Measurements from ENCODE around the gene NOS1AP. TPM values are rescaled to one million over a fixed set of nuclear protein-coding genes. Genes with fewer than 3 reads are reported as not detected.

Gene NOS1AP
- total RNA-seq, 2 experiments from 2014 or later, result not detected

DNA sequence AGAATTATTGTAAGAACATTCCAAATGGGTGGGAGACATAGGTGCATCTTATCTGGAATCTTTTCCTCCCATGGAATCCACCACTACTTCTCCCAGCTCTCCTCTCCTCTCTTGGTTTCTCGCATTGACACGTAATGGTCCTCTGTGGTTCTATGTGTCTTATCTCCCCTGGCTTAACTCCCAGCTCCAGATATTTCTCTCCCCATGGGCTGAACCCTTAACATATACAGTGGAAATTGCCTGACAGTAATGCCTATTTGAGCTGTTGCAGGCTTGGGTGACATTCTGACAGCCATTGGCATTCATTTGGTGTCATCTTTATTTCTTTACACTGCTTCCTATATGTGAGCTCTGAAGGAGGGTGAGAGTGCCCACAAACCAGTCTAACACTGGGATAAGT lies 188.9 kb downstream of the NOS1AP start:
- DNase-seq (ENCODE audit: low spot score), result no peak
- no peaks in the 10 kb centered on the region for H4K20me1 ChIP-seq (ENCODE audit: insufficient read depth, low read length)
- no peaks in the 10 kb centered on the region for H3K79me2 ChIP-seq (ENCODE audit: insufficient read depth, low read depth, low read length)
- no peaks in the 10 kb centered on the region for H3K9me2 ChIP-seq (ENCODE audit: insufficient read depth, low read length)
- no peak overlapping the region for H2AFZ ChIP-seq (ENCODE audit: low read length)
- no peak overlapping the region for H3K27ac ChIP-seq (ENCODE audit: low read depth, low read length, poor library complexity, severe bottlenecking)
- no peaks in the 10 kb centered on the region for H3K4me1 ChIP-seq (ENCODE audit: insufficient read depth, low read length, poor library complexity, severe bottlenecking)
- BruUV-seq (replicated peaks), result no TSS peak
- no peaks in the 10 kb centered on the region for H3K9me3 ChIP-seq (ENCODE audit: low read length)
- ChIA-PET POLR2A (no interaction called here), CTCF (ENCODE audit: unreplicated experiment) (no interaction called here)
- intact Hi-C loops (cut with micrococcal nuclease; ENCODE audit: unreplicated experiment), result no loop called here
- H3K4me3 ChIP-seq (ENCODE audit: low read depth, low read length, poor library complexity, severe bottlenecking), result no peak overlapping the region
- TF ChIP-seq EZH2phosphoT487 (IDR thresholded peaks at IDR 0.05; ENCODE audit: borderline replicate concordance, low read depth, low read length), result no peak
- TF ChIP-seq, protein P1, sequence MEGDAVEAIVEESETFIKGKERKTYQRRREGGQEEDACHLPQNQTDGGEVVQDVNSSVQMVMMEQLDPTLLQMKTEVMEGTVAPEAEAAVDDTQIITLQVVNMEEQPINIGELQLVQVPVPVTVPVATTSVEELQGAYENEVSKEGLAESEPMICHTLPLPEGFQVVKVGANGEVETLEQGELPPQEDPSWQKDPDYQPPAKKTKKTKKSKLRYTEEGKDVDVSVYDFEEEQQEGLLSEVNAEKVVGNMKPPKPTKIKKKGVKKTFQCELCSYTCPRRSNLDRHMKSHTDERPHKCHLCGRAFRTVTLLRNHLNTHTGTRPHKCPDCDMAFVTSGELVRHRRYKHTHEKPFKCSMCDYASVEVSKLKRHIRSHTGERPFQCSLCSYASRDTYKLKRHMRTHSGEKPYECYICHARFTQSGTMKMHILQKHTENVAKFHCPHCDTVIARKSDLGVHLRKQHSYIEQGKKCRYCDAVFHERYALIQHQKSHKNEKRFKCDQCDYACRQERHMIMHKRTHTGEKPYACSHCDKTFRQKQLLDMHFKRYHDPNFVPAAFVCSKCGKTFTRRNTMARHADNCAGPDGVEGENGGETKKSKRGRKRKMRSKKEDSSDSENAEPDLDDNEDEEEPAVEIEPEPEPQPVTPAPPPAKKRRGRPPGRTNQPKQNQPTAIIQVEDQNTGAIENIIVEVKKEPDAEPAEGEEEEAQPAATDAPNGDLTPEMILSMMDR (conservative IDR thresholded peaks at IDR 0.05; ENCODE audit: low read length), result no peak
- H3K36me3 ChIP-seq (ENCODE audit: insufficient read depth, low read length), result no peaks in the 10 kb centered on the region
- H3K4me2 ChIP-seq (ENCODE audit: low read length), result no peak overlapping the region

DNA sequence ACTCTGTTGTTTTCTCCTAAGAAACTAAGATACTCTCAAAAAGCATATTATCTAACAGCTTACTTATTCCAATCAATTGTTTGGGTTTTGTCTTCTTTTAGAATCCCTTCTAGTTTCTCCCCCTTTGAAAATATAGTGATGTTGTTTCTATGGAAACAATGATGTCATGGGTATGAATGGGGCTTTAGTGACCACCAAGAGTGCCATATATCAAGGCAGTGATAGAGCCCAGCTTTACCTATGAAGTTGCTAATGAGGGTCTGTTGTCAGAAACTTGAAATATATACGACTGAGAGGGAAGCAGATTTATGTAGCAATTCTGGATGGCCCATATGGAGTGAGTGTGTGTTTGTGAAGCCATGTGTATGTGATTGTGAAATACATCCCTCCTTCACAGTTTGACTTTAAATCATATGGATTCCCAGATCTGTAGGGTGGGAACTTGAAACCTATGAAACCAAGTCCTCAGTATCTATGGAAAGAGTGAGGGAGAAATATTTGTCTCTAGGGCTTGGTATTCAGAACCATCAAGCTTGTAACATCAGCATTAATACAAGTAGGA lies 190.5 kb downstream of the NOS1AP start:
- POLR2A ChIA-PET, result interaction anchor here (0.7 kb wide), 1 partner anchor 1282 kb away, joined by 3 read pairs; no protein-coding TSS in a partner anchor
- TF ChIP-seq EZH2phosphoT487 (IDR thresholded peaks at IDR 0.05; ENCODE audit: borderline replicate concordance, low read depth, low read length), result no peak
- TF ChIP-seq, protein P1 (conservative IDR thresholded peaks at IDR 0.05; ENCODE audit: low read length), result no peak
- Histone ChIP-seq H3K9me2 (ENCODE audit: insufficient read depth, low read length) (no peaks in the 10 kb centered on the region), H3K4me3 (ENCODE audit: low read depth, low read length, poor library complexity, severe bottlenecking) (no peak overlapping the region), H3K4me2 (ENCODE audit: low read length) (no peak overlapping the region), H3K36me3 (ENCODE audit: insufficient read depth, low read length) (no peaks in the 10 kb centered on the region), H3K4me1 (ENCODE audit: insufficient read depth, low read length, poor library complexity, severe bottlenecking) (no peaks in the 10 kb centered on the region), H3K27ac (ENCODE audit: low read depth, low read length, poor library complexity, severe bottlenecking) (no peak overlapping the region), H4K20me1 (ENCODE audit: insufficient read depth, low read length) (no peaks in the 10 kb centered on the region), H3K9me3 (ENCODE audit: low read length) (no peaks in the 10 kb centered on the region), H2AFZ (ENCODE audit: low read length) (no peak overlapping the region), H3K79me2 (ENCODE audit: insufficient read depth, low read depth, low read length) (no peaks in the 10 kb centered on the region)
- CTCF ChIA-PET (ENCODE audit: unreplicated experiment), result no interaction called here
- DNase-seq (ENCODE audit: low spot score), result no peak
- no TSS peak for BruUV-seq (replicated peaks)
- intact Hi-C loops (cut with micrococcal nuclease; ENCODE audit: unreplicated experiment), result no loop called here

DNA sequence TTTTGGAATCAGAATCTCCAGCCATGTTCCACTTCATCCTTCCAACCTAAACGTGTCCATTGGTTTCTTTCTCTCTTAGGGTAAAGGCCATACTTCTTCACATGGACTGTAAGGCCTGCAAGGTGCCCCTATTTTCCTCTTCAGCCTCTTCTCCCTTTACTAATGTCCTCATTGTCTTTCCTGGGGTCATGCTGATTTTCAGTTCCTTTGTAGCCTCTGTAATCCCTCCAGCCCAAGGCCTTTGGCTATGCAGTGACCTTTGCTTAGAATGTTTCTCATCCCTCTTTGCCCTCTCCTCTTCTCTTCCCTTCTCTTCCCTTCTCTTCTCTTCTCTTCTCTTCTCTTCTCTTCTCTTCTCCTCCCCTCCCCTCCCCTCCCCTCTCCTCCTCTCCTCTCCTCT lies 194.6 kb downstream of the NOS1AP start:
- Histone ChIP-seq H4K20me1 (ENCODE audit: insufficient read depth, low read length) (no peaks in the 10 kb centered on the region), H3K9me2 (ENCODE audit: insufficient read depth, low read length) (no peaks in the 10 kb centered on the region), H3K79me2 (ENCODE audit: insufficient read depth, low read depth, low read length) (no peaks in the 10 kb centered on the region), H3K27ac (ENCODE audit: low read depth, low read length, poor library complexity, severe bottlenecking) (no peak overlapping the region), H2AFZ (ENCODE audit: low read length) (no peak overlapping the region), H3K4me3 (ENCODE audit: low read depth, low read length, poor library complexity, severe bottlenecking) (no peak overlapping the region), H3K4me1 (ENCODE audit: insufficient read depth, low read length, poor library complexity, severe bottlenecking) (no peaks in the 10 kb centered on the region), H3K4me2 (ENCODE audit: low read length) (no peak overlapping the region), H3K36me3 (ENCODE audit: insufficient read depth, low read length) (no peaks in the 10 kb centered on the region), H3K9me3 (ENCODE audit: low read length) (no peaks in the 10 kb centered on the region)
- intact Hi-C loops (cut with micrococcal nuclease; ENCODE audit: unreplicated experiment), result no loop called here
- BruUV-seq (replicated peaks), result no TSS peak
- TF ChIP-seq, protein P1 (conservative IDR thresholded peaks at IDR 0.05; ENCODE audit: low read length), result no peak
- no peak for TF ChIP-seq EZH2phosphoT487 (IDR thresholded peaks at IDR 0.05; ENCODE audit: borderline replicate concordance, low read depth, low read length)
- POLR2A ChIA-PET, result no interaction called here
- no peak for DNase-seq (ENCODE audit: low spot score)
- CTCF ChIA-PET (ENCODE audit: unreplicated experiment), result no interaction called here

Measured in OCI-LY7 (cell line).